ENCODE measurements around the gene CSMD2. TPM values are rescaled to one million over a fixed set of nuclear protein-coding genes. Genes with fewer than 3 reads are reported as not detected.

Gene CSMD2
- total RNA-seq, 2 experiments from 2014 or later, result not detected

DNA sequence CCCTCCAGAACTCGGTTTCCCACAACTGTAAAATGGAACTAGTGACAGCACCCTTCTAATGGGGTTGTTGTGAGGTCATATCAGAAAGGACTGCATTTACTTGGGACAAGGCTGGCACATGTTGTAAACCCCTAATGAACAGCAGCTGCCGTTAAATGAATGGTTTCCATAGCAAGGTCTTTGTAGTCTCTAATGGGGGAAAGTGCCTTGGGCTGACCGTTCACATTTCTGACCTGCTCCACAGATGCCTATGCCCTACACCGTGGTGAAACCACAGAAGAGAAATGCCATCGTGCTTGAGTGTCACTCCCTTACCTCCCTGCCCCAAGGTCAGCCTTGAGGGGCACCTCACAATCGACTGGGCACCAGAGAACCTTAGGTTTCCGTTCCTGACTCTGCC is 549.5 kb downstream of the CSMD2 start:
- intact Hi-C loops (cut with DNase I, micrococcal nuclease), result no loop called here
- no peaks in the 10 kb centered on the region for H3K36me3 ChIP-seq (ENCODE audit: insufficient read depth, low read length)
- Mint-ChIP-seq H3K9me3 (no peaks in the 10 kb centered on the region), H3K27me3 (peaks cover 44% of the 10 kb centered on the region), H3K36me3 (ENCODE audit: low read depth) (no peaks in the 10 kb centered on the region), H3K4me3 (no peak overlapping the region), H3K4me1 (ENCODE audit: low read depth) (no peaks in the 10 kb centered on the region), H3K27ac (no peak overlapping the region)
- CTCF ChIA-PET, result no interaction called here
- DNase-seq, result no peak
- TF ChIP-seq, protein P1, sequence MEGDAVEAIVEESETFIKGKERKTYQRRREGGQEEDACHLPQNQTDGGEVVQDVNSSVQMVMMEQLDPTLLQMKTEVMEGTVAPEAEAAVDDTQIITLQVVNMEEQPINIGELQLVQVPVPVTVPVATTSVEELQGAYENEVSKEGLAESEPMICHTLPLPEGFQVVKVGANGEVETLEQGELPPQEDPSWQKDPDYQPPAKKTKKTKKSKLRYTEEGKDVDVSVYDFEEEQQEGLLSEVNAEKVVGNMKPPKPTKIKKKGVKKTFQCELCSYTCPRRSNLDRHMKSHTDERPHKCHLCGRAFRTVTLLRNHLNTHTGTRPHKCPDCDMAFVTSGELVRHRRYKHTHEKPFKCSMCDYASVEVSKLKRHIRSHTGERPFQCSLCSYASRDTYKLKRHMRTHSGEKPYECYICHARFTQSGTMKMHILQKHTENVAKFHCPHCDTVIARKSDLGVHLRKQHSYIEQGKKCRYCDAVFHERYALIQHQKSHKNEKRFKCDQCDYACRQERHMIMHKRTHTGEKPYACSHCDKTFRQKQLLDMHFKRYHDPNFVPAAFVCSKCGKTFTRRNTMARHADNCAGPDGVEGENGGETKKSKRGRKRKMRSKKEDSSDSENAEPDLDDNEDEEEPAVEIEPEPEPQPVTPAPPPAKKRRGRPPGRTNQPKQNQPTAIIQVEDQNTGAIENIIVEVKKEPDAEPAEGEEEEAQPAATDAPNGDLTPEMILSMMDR (IDR thresholded peaks at IDR 0.05), result no peak
- no peak overlapping the region for H3K27ac ChIP-seq (ENCODE audit: low read depth in 1 of 2, low read length in 2 of 2)
- H3K4me3 ChIP-seq (ENCODE audit: low read length), result no peak overlapping the region
- POLR2A ChIA-PET, result no interaction called here
- ATAC-seq (ENCODE audit: poor library complexity), result no peak
- H3K4me1 ChIP-seq (ENCODE audit: insufficient read depth, low read length), result no peaks in the 10 kb centered on the region
- H3K9me3 ChIP-seq (ENCODE audit: control insufficient read depth in 1 of 2, insufficient read depth in 1 of 2, low read length in 2 of 2), result no peaks in the 10 kb centered on the region
- H3K27me3 ChIP-seq (ENCODE audit: control insufficient read depth in 1 of 2, insufficient read depth in 2 of 2, low read length in 2 of 2), result peaks cover 14 to 27% of the 10 kb centered on the region in 2 experiments

DNA sequence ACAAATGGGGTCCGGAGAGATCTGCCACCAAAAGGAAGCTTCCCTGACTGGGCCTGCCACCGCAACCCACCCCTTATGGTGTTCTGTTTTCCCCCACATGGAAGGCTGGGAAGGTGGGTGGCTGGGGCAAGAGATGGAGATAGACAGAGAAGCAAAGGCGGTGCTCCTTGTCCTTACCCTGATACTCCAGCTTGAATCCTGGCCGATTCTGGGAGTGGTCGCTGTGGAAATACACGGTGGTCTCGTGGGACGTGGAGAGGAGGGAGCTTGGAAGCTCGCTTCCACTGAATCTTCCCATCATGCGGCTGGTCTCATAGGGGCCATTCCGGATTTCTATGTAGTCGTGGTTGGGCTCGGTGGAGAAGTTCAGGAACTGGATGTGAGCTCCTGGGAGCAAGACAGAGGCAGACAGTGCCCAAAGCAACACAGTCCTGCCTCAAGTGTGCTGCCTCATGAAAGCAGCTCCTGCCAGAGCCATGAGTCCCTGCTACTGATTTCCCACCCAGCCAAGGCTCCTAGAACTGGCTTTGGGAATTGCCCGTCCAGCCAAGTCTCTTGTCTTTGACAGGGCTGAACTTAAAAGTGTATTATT is 554.1 kb downstream of the CSMD2 start:
- H3K4me1 ChIP-seq (ENCODE audit: insufficient read depth, low read length), result no peaks in the 10 kb centered on the region
- POLR2A ChIA-PET, result no interaction called here
- Mint-ChIP-seq H3K27ac (no peak overlapping the region), H3K27me3 (peaks cover 19% of the 10 kb centered on the region), H3K4me3 (no peak overlapping the region), H3K9me3 (no peaks in the 10 kb centered on the region), H3K4me1 (ENCODE audit: low read depth) (no peaks in the 10 kb centered on the region), H3K36me3 (ENCODE audit: low read depth) (no peaks in the 10 kb centered on the region)
- no peak overlapping the region for H3K4me3 ChIP-seq (ENCODE audit: low read length)
- H3K27ac ChIP-seq (ENCODE audit: low read depth in 1 of 2, low read length in 2 of 2), result no peak overlapping the region
- H3K9me3 ChIP-seq (ENCODE audit: control insufficient read depth in 1 of 2, insufficient read depth in 1 of 2, low read length in 2 of 2), result no peaks in the 10 kb centered on the region
- DNase-seq, result no peak
- ATAC-seq (ENCODE audit: poor library complexity), result no peak
- H3K36me3 ChIP-seq (ENCODE audit: insufficient read depth, low read length), result no peaks in the 10 kb centered on the region
- H3K27me3 ChIP-seq (ENCODE audit: control insufficient read depth in 1 of 2, insufficient read depth in 2 of 2, low read length in 2 of 2), result peaks cover 12 to 20% of the 10 kb centered on the region in 2 experiments
- intact Hi-C loops (cut with DNase I, micrococcal nuclease), result no loop called here
- TF ChIP-seq, protein P1 (IDR thresholded peaks at IDR 0.05), result no peak
- CTCF ChIA-PET, result no interaction called here

GRCh38 chr1:33610391-33610790 is 554.6 kb downstream of the CSMD2 start:
- intact Hi-C loops (cut with DNase I, micrococcal nuclease), result no loop called here
- Histone ChIP-seq H3K27me3 (ENCODE audit: control insufficient read depth in 1 of 2, insufficient read depth in 2 of 2, low read length in 2 of 2) (peaks cover 9 to 16% of the 10 kb centered on the region in 2 experiments), H3K36me3 (ENCODE audit: insufficient read depth, low read length) (no peaks in the 10 kb centered on the region), H3K4me1 (ENCODE audit: insufficient read depth, low read length) (no peaks in the 10 kb centered on the region), H3K27ac (ENCODE audit: low read depth in 1 of 2, low read length in 2 of 2) (no peak overlapping the region), H3K4me3 (ENCODE audit: low read length) (no peak overlapping the region), H3K9me3 (ENCODE audit: control insufficient read depth in 1 of 2, insufficient read depth in 1 of 2, low read length in 2 of 2) (no peaks in the 10 kb centered on the region)
- Mint-ChIP-seq H3K27ac (no peak overlapping the region), H3K36me3 (ENCODE audit: low read depth) (no peaks in the 10 kb centered on the region), H3K4me3 (no peak overlapping the region), H3K9me3 (no peaks in the 10 kb centered on the region), H3K27me3 (peaks cover 13% of the 10 kb centered on the region), H3K4me1 (ENCODE audit: low read depth) (no peaks in the 10 kb centered on the region)
- ChIA-PET POLR2A (no interaction called here), CTCF (no interaction called here)
- TF ChIP-seq, protein P1 (IDR thresholded peaks at IDR 0.05), result no peak
- ATAC-seq (ENCODE audit: poor library complexity) (no peak), DNase-seq (no peak)

Measured in CD4-positive, alpha-beta T cell (primary cell).